Measurements from ENCODE around the gene INPP5A.

DNA sequence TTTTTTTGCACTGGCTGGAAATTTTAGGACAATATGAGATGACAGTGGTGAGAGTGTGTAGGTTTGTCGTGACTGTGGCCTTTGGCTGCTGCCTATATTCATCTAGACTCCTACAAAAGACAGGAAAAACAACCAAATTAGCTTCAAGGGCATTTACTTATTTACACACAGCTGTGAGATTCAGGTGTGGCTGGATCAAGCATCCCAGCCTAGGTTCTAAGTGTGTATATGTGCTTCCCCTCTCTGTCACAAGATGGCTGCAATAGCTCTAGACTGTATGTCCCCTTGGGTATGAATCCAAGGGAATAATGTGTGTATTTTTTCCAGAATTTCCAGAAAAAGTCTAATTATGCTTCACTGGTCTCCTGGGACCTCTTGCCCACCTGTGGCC lies 25.5 kb upstream of the INPP5A start:
- TF ChIP-seq, protein P1, sequence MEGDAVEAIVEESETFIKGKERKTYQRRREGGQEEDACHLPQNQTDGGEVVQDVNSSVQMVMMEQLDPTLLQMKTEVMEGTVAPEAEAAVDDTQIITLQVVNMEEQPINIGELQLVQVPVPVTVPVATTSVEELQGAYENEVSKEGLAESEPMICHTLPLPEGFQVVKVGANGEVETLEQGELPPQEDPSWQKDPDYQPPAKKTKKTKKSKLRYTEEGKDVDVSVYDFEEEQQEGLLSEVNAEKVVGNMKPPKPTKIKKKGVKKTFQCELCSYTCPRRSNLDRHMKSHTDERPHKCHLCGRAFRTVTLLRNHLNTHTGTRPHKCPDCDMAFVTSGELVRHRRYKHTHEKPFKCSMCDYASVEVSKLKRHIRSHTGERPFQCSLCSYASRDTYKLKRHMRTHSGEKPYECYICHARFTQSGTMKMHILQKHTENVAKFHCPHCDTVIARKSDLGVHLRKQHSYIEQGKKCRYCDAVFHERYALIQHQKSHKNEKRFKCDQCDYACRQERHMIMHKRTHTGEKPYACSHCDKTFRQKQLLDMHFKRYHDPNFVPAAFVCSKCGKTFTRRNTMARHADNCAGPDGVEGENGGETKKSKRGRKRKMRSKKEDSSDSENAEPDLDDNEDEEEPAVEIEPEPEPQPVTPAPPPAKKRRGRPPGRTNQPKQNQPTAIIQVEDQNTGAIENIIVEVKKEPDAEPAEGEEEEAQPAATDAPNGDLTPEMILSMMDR (IDR thresholded peaks at IDR 0.05; ENCODE audit: low read length), result no peak
- no peak for TF ChIP-seq EZH2 (optimal IDR thresholded peaks at IDR 0.05; ENCODE audit: low read depth, low read length)
- no peak for TF ChIP-seq EZH2phosphoT487 (IDR thresholded peaks at IDR 0.05; ENCODE audit: low read length)
